Ectodermal cell (in vitro differentiated cells): ENCODE data around the gene CD58.

Experiments used
- H3K27ac ChIP-seq: 2 replicates; pipeline ENCODE4 v1.7.0; 2013; ENCODE audit warnings: mild to moderate bottlenecking, low read depth, low read length; ENCODE audit not compliant: insufficient read depth, poor library complexity, severe bottlenecking
- H3K27me3 ChIP-seq: 2 replicates; pipeline ENCODE4 v1.7.0; 2013; ENCODE audit warnings: mild to moderate bottlenecking, low read length; ENCODE audit not compliant: insufficient read depth, control insufficient read depth, poor library complexity, severe bottlenecking
- H3K36me3 ChIP-seq: one replicate; pipeline ENCODE4 v1.7.0; 2013; ENCODE audit warnings: low read length; ENCODE audit not compliant: control insufficient read depth, insufficient read depth
- H3K4me1 ChIP-seq: one replicate; pipeline ENCODE4 v1.7.0; 2013; ENCODE audit warnings: low read length; ENCODE audit not compliant: control insufficient read depth, insufficient read depth
- H3K4me3 ChIP-seq: 2 replicates; pipeline ENCODE4 v1.7.0; 2013; ENCODE audit warnings: low read depth, low read length, control low read depth; ENCODE audit not compliant: insufficient read depth
- H3K9me3 ChIP-seq: 2 replicates; pipeline ENCODE4 v1.7.0; 2013; ENCODE audit warnings: mild to moderate bottlenecking, low read length, moderate library complexity; ENCODE audit not compliant: control insufficient read depth
- WGBS, 2 experiments: methylation state at CpG; one replicate each; pipeline ENCODE4 v1.1.7; 2013; ENCODE audit warnings: missing lambda C conversion rate in 2 of 2; 5-methylcytosine and 5-hydroxymethylcytosine counted together

Gene CD58

DNA sequence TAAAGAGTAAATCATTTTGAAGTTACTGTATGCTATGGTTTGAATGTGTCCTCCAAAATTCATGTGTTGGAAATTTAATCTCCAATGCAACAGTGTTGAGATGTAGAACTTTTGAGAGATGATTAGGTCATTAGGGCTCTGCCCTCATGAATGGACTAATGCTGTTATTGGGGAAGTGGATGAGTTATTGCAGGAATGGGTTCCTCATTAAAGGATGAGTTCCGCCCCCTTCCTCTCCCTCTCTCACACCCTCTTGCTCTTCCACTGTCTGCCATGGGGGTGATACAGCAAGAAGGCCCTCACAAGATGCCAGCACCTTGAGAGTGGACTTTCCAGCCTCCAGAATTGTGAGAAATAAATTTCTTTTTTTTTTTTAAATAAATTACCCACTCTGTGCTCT lies 100.2 kb downstream of the CD58 start:
- Histone ChIP-seq H3K27ac (no peak overlapping the region), H3K9me3 (no peaks in the 10 kb centered on the region), H3K27me3 (no peaks in the 10 kb centered on the region), H3K36me3 (no peaks in the 10 kb centered on the region), H3K4me3 (no peak overlapping the region), H3K4me1 (peaks cover 14% of the 10 kb centered on the region)
- 80 to 100% methylated on average over 1 of the region's 1 CpG for WGBS, 2 experiments

DNA sequence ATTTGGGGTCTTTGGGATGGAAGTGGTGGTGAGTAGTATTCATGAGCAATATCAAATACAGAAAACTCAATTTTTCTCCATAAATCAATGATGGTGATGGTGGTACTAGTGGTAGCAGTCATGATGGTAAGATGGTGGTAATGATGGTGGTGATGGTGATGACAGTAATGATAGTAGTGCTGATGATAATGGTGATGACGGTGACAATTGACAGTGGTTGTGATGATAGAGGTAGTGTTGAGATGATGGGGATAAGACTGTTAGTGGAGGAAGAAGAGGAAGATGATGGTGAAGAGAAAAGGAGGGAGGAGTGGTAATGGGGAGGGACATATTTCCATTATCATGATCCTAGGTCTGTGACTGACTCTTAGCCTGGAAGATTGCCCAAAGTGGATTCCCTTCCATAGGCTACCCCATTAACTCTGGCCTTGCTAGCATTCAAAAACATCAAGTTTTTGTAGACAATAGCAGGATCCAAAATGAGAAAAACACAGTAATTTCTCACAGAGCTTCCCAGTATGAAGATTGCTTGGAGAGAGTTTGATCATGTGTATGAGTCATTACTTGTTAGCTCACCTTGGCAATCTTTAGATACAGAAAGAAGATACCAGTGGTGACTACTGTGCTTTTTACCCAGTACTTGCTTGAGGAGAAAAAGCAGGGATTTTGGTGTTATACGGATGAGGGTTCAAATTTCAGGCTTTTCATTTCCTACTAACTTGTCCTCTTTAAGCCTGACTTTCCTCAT lies 103.8 kb downstream of the CD58 start:
- Histone ChIP-seq H3K36me3 (no peaks in the 10 kb centered on the region), H3K27me3 (no peaks in the 10 kb centered on the region), H3K4me3 (no peak overlapping the region), H3K4me1 (peaks cover 9% of the 10 kb centered on the region), H3K27ac (no peak overlapping the region), H3K9me3 (no peaks in the 10 kb centered on the region)
- 94 to 96% methylated on average over 2 of the region's 2 CpGs for WGBS, 2 experiments

DNA sequence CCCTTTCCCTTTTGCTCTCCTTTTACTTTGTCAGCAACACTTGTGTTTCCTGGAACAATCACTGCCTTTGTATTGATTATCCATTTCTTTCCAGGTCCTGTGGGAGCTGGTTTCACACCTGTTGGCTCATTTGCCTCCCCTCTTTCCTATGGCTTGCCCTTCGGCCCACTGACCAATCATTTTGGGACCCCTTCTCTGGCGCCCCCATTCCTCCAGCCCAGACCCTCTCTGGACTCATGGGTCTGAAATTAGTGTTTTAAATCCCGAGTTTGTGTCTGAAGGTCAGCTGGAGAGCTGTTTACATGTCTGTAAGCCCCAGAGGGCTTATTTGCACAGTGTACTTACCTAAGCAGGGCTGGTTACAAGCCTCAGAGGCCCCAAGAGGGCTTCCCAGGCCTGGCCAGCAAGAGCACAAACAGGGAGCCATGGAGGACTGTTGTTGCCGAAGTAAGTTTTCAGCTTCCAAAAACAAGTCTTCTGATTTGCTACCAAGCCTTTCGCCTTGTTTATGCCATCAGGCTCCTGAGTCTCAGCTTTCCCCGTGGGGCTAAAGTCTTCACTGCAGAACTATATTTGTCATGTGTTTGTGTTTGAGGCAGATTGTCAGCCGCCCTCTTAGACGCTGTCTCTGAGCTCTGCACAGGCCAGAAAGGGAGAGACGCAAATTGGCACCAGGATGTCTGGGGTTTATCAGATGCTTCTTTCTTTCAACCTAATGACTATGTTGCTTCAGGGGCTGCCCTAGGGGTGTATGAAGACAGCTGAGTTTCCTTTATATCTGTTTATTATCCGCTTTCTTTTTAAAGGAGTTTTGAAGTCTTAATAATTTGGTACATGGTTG lies 104.8 kb downstream of the CD58 start:
- Histone ChIP-seq H3K27me3 (no peaks in the 10 kb centered on the region), H3K4me3 (no peak overlapping the region), H3K36me3 (no peaks in the 10 kb centered on the region), H3K27ac (no peak overlapping the region), H3K9me3 (no peaks in the 10 kb centered on the region), H3K4me1 (no peaks in the 10 kb centered on the region)
- 89 to 95% methylated on average over 10 of the region's 10 CpGs for WGBS, 2 experiments

DNA sequence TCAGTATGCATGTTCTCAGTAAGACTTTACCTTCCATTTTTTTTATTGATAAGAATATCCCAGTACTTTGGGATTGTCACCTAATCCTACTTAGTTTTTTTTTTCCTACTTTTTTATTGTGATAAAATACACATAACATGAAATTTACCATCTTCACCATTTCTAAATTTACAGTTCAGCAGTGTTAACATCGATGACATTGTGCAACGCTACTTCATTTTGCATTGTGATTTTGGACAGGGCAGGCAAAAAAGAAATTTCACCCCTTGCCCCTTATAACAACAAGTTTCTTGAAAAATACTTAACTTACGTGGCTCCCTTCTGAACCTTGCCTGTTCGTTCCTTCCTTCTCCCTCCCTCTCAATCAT lies 105.4 kb downstream of the CD58 start:
- Histone ChIP-seq H3K27ac (no peak overlapping the region), H3K27me3 (no peaks in the 10 kb centered on the region), H3K4me3 (no peak overlapping the region), H3K36me3 (no peaks in the 10 kb centered on the region), H3K9me3 (no peaks in the 10 kb centered on the region), H3K4me1 (no peaks in the 10 kb centered on the region)
- WGBS, 2 experiments = 93 to 94% methylated on average over 4 of the region's 4 CpGs
